ENCODE results near the gene GJA4.
"Not testable (repeated sequence)": the region's sequence is repeated elsewhere in the genome, so short reads cannot be mapped to it uniquely, and the experiment has no call there.

Gene GJA4

GRCh38 chr1:34770891-34771504 is 21.8 kb upstream of the GJA4 start:
- Histone ChIP-seq H4K8ac (ENCODE audit: low read length) (no peak overlapping the region), H2BK15ac (ENCODE audit: low read depth, poor library complexity, severe bottlenecking) (no peak overlapping the region), H2BK120ac (ENCODE audit: low read depth, low read length) (no peak overlapping the region), H3K23ac (ENCODE audit: low read length in 2 of 2) (no peak overlapping the region), H3K9me3 (ENCODE audit: control insufficient read depth, low read length) (no peaks in the 10 kb centered on the region), H3K27ac (ENCODE audit: low read length, poor library complexity, severe bottlenecking) (no peak overlapping the region), H3K79me1 (replicated peaks; ENCODE audit: low read length, poor library complexity, severe bottlenecking) (no peaks in the 10 kb centered on the region), H4K91ac (ENCODE audit: low read length) (no peak overlapping the region), H2AK5ac (ENCODE audit: low read length, severe bottlenecking) (no peak overlapping the region), H3K36me3 (ENCODE audit: control insufficient read depth in 1 of 2, insufficient read depth in 2 of 2, low read depth in 1 of 2, low read length in 2 of 2) (no peaks in the 10 kb centered on the region), H2BK12ac (ENCODE audit: low read length in 2 of 2) (no peak overlapping the region), H2AFZ (ENCODE audit: low read depth, low read length) (no peak overlapping the region), H3K18ac (ENCODE audit: low read depth in 1 of 2, low read length in 2 of 2) (no peak overlapping the region), H3K27me3 (ENCODE audit: control insufficient read depth in 1 of 2, insufficient read depth in 1 of 2, low read length in 2 of 2) (peaks cover 3 to 51% of the 10 kb centered on the region in 2 experiments), H2BK5ac (ENCODE audit: low read depth, low read length, poor library complexity, severe bottlenecking) (no peak overlapping the region), H3K4ac (ENCODE audit: low read depth in 1 of 2, low read length in 2 of 2) (no peak overlapping the region), H3K9ac (ENCODE audit: low read length) (no peak overlapping the region), H3K4me1 (ENCODE audit: control insufficient read depth, insufficient read depth, low read depth, low read length) (no peaks in the 10 kb centered on the region), H3K4me3 (ENCODE audit: insufficient read depth in 1 of 2, low read depth in 1 of 2, low read length in 2 of 2) (no peak overlapping the region), H3K14ac (ENCODE audit: low read length in 2 of 2) (no peak overlapping the region), H3K4me2 (ENCODE audit: low read length, poor library complexity, severe bottlenecking) (no peak overlapping the region)
- WGBS: 75% methylated on average over 5 of the region's 5 CpGs
- DNase-seq: no peak

- no peak overlapping the region for H2BK5ac ChIP-seq (ENCODE audit: low read depth, low read length, poor library complexity, severe bottlenecking)
- H3K79me1 ChIP-seq (replicated peaks; ENCODE audit: low read length, poor library complexity, severe bottlenecking): no peaks in the 10 kb centered on the region
- no peak overlapping the region for H3K4me3 ChIP-seq (ENCODE audit: insufficient read depth in 1 of 2, low read depth in 1 of 2, low read length in 2 of 2)
- H3K23ac ChIP-seq (ENCODE audit: low read length in 2 of 2): no peak overlapping the region
- H3K4me1 ChIP-seq (ENCODE audit: control insufficient read depth, insufficient read depth, low read depth, low read length): no peaks in the 10 kb centered on the region
- DNase-seq: no peak
- H3K14ac ChIP-seq (ENCODE audit: low read length in 2 of 2): no peak overlapping the region
- no peaks in the 10 kb centered on the region for H3K36me3 ChIP-seq (ENCODE audit: control insufficient read depth in 1 of 2, insufficient read depth in 2 of 2, low read depth in 1 of 2, low read length in 2 of 2)
- no peak overlapping the region for H2AK5ac ChIP-seq (ENCODE audit: low read length, severe bottlenecking)
- H3K27me3 ChIP-seq (ENCODE audit: control insufficient read depth in 1 of 2, insufficient read depth in 1 of 2, low read length in 2 of 2): peaks cover 4 to 51% of the 10 kb centered on the region in 2 experiments
- H3K9ac ChIP-seq (ENCODE audit: low read length): no peak overlapping the region
- no peak overlapping the region for H4K91ac ChIP-seq (ENCODE audit: low read length)
- H3K4ac ChIP-seq (ENCODE audit: low read depth in 1 of 2, low read length in 2 of 2): no peak overlapping the region
- WGBS: 81% methylated on average over 16 of the region's 16 CpGs
- no peak overlapping the region for H2BK15ac ChIP-seq (ENCODE audit: low read depth, poor library complexity, severe bottlenecking)
- H4K8ac ChIP-seq (ENCODE audit: low read length): no peak overlapping the region
- H3K9me3 ChIP-seq (ENCODE audit: control insufficient read depth, low read length): no peaks in the 10 kb centered on the region
- H3K27ac ChIP-seq (ENCODE audit: low read length, poor library complexity, severe bottlenecking): no peak overlapping the region
- no peak overlapping the region for H2BK120ac ChIP-seq (ENCODE audit: low read depth, low read length)
- H2AFZ ChIP-seq (ENCODE audit: low read depth, low read length): no peak overlapping the region
- no peak overlapping the region for H3K4me2 ChIP-seq (ENCODE audit: low read length, poor library complexity, severe bottlenecking)
- no peak overlapping the region for H2BK12ac ChIP-seq (ENCODE audit: low read length in 2 of 2)
- no peak overlapping the region for H3K18ac ChIP-seq (ENCODE audit: low read depth in 1 of 2, low read length in 2 of 2)
These were observed 21.0 kb upstream of the GJA4 start for GRCh38 chr1:34771573-34772371.

- H4K8ac ChIP-seq (ENCODE audit: low read length); H3K36me3 ChIP-seq (ENCODE audit: control insufficient read depth in 1 of 2, insufficient read depth in 2 of 2, low read depth in 1 of 2, low read length in 2 of 2); DNase-seq; H3K79me1 ChIP-seq (replicated peaks; ENCODE audit: low read length, poor library complexity, severe bottlenecking); H3K9ac ChIP-seq (ENCODE audit: low read length); H3K27ac ChIP-seq (ENCODE audit: low read length, poor library complexity, severe bottlenecking); H3K14ac ChIP-seq (ENCODE audit: low read length in 2 of 2); H2AFZ ChIP-seq (ENCODE audit: low read depth, low read length); H3K23ac ChIP-seq (ENCODE audit: low read length in 2 of 2); H3K9me3 ChIP-seq (ENCODE audit: control insufficient read depth, low read length); H3K4me1 ChIP-seq (ENCODE audit: control insufficient read depth, insufficient read depth, low read depth, low read length); H3K4me3 ChIP-seq (ENCODE audit: insufficient read depth in 1 of 2, low read depth in 1 of 2, low read length in 2 of 2); H3K4me2 ChIP-seq (ENCODE audit: low read length, poor library complexity, severe bottlenecking); H2AK5ac ChIP-seq (ENCODE audit: low read length, severe bottlenecking); H4K91ac ChIP-seq (ENCODE audit: low read length); H2BK5ac ChIP-seq (ENCODE audit: low read depth, low read length, poor library complexity, severe bottlenecking); H2BK12ac ChIP-seq (ENCODE audit: low read length in 2 of 2); H2BK15ac ChIP-seq (ENCODE audit: low read depth, poor library complexity, severe bottlenecking); H3K18ac ChIP-seq (ENCODE audit: low read depth in 1 of 2, low read length in 2 of 2); H2BK120ac ChIP-seq (ENCODE audit: low read depth, low read length); H3K4ac ChIP-seq (ENCODE audit: low read depth in 1 of 2, low read length in 2 of 2): not testable (repeated sequence)
- WGBS: 82% methylated on average over 3 of the region's 4 CpGs
- peaks cover 16 to 53% of the 10 kb centered on the region in 2 experiments for H3K27me3 ChIP-seq (ENCODE audit: control insufficient read depth in 1 of 2, insufficient read depth in 1 of 2, low read length in 2 of 2)
These were observed 19.7 kb upstream of the GJA4 start for GRCh38 chr1:34773114-34773513.

GRCh38 chr1:34774957-34775356 is 17.8 kb upstream of the GJA4 start:
- Histone ChIP-seq H3K27ac (ENCODE audit: low read length, poor library complexity, severe bottlenecking) (no peak overlapping the region), H3K9me3 (ENCODE audit: control insufficient read depth, low read length) (no peaks in the 10 kb centered on the region), H3K4me2 (ENCODE audit: low read length, poor library complexity, severe bottlenecking) (no peak overlapping the region), H2BK15ac (ENCODE audit: low read depth, poor library complexity, severe bottlenecking) (no peak overlapping the region), H4K91ac (ENCODE audit: low read length) (no peak overlapping the region), H2AFZ (ENCODE audit: low read depth, low read length) (no peak overlapping the region), H2BK120ac (ENCODE audit: low read depth, low read length) (no peak overlapping the region), H3K18ac (ENCODE audit: low read depth in 1 of 2, low read length in 2 of 2) (no peak overlapping the region), H3K4me1 (ENCODE audit: control insufficient read depth, insufficient read depth, low read depth, low read length) (peaks cover 1% of the 10 kb centered on the region), H2AK5ac (ENCODE audit: low read length, severe bottlenecking) (no peak overlapping the region), H3K9ac (ENCODE audit: low read length) (no peak overlapping the region), H3K79me1 (replicated peaks; ENCODE audit: low read length, poor library complexity, severe bottlenecking) (no peaks in the 10 kb centered on the region), H3K4me3 (ENCODE audit: insufficient read depth in 1 of 2, low read depth in 1 of 2, low read length in 2 of 2) (no peak overlapping the region), H3K23ac (ENCODE audit: low read length in 2 of 2) (no peak overlapping the region), H3K36me3 (ENCODE audit: control insufficient read depth in 1 of 2, insufficient read depth in 2 of 2, low read depth in 1 of 2, low read length in 2 of 2) (no peaks in the 10 kb centered on the region), H4K8ac (ENCODE audit: low read length) (no peak overlapping the region), H2BK5ac (ENCODE audit: low read depth, low read length, poor library complexity, severe bottlenecking) (no peak overlapping the region), H2BK12ac (ENCODE audit: low read length in 2 of 2) (no peak overlapping the region), H3K27me3 (ENCODE audit: control insufficient read depth in 1 of 2, insufficient read depth in 1 of 2, low read length in 2 of 2) (peaks cover 26 to 69% of the 10 kb centered on the region in 2 experiments), H3K4ac (ENCODE audit: low read depth in 1 of 2, low read length in 2 of 2) (no peak overlapping the region), H3K14ac (ENCODE audit: low read length in 2 of 2) (no peak overlapping the region)
- no peak for DNase-seq
- WGBS: 62% methylated on average over 8 of the region's 8 CpGs

Measured in mesenchymal stem cell (in vitro differentiated cells and primary cell).